ENCODE results near the gene NUDC. TPM values are rescaled to one million over a fixed set of nuclear protein-coding genes. Genes with fewer than 3 reads are reported as not detected.

NUDC gene
- total and polyA plus RNA-seq, 5 donors from 2014 or later = 41.2 to 93.4 (median 82.0) TPM

GRCh38 chr1:26956321-26956720 is 34.8 kb downstream of the NUDC start:
- H3K27me3 Mint-ChIP-seq = peaks cover 35% of the 10 kb centered on the region
- no peak for DNase-seq
- Histone ChIP-seq H3K4me1 (ENCODE audit: control insufficient read depth, insufficient read depth, low read length, poor library complexity, severe bottlenecking) (peaks cover 13% of the 10 kb centered on the region), H3K9me3 (ENCODE audit: control insufficient read depth in 2 of 2, low read length in 2 of 2) (peaks cover 0 to 3% of the 10 kb centered on the region in 2 experiments), H3K4me3 (ENCODE audit: low read depth, low read length) (no peak overlapping the region), H3K36me3 (ENCODE audit: control insufficient read depth, insufficient read depth, low read length) (no peaks in the 10 kb centered on the region), H3K27ac (ENCODE audit: insufficient read depth, low read length, poor library complexity, severe bottlenecking) (no peak overlapping the region), H3K27me3 (ENCODE audit: control insufficient read depth, insufficient read depth, low read length) (peaks cover 9% of the 10 kb centered on the region)
- H3K9me3 Mint-ChIP-seq = peaks cover 0 to 3% (median 0%) of the 10 kb centered on the region in 7 donors
- no peak overlapping the region for H3K27ac Mint-ChIP-seq
- H3K4me1 Mint-ChIP-seq = peaks cover 0 to 12% (median 4%) of the 10 kb centered on the region in 4 donors
- ATAC-seq (ENCODE audit: low read depth in 2 of 2) = no peak
- H3K4me3 Mint-ChIP-seq = no peak overlapping the region
- H3K36me3 Mint-ChIP-seq = peaks cover 17% of the 10 kb centered on the region

GRCh38 chr1:26957306-26957705 is 35.8 kb downstream of the NUDC start:
- Mint-ChIP-seq H3K4me3 (peak overlapping the region in 1 of 4 donors; percentile 75), H3K27me3 (peaks cover 44% of the 10 kb centered on the region), H3K27ac (no peak overlapping the region), H3K4me1 (peaks cover 0 to 12% (median 4%) of the 10 kb centered on the region in 4 donors), H3K36me3 (peaks cover 11% of the 10 kb centered on the region), H3K9me3 (peaks cover 0 to 3% (median 0%) of the 10 kb centered on the region in 7 donors)
- peaks cover 15% of the 10 kb centered on the region for H3K27me3 ChIP-seq (ENCODE audit: control insufficient read depth, insufficient read depth, low read length)
- ATAC-seq (ENCODE audit: low read depth in 2 of 2) (no peak), DNase-seq (no peak)
- no peak overlapping the region for H3K4me3 ChIP-seq (ENCODE audit: low read depth, low read length)
- H3K4me1 ChIP-seq (ENCODE audit: control insufficient read depth, insufficient read depth, low read length, poor library complexity, severe bottlenecking) = peaks cover 13% of the 10 kb centered on the region
- no peak overlapping the region for H3K27ac ChIP-seq (ENCODE audit: insufficient read depth, low read length, poor library complexity, severe bottlenecking)
- H3K36me3 ChIP-seq (ENCODE audit: control insufficient read depth, insufficient read depth, low read length) = no peaks in the 10 kb centered on the region
- H3K9me3 ChIP-seq (ENCODE audit: control insufficient read depth in 2 of 2, low read length in 2 of 2) = peaks cover 0 to 3% of the 10 kb centered on the region in 2 experiments

- ATAC-seq (ENCODE audit: low read depth in 2 of 2) (no peak), DNase-seq (no peak)
- Histone ChIP-seq H3K4me1 (ENCODE audit: control insufficient read depth, insufficient read depth, low read length, poor library complexity, severe bottlenecking) (peaks cover 13% of the 10 kb centered on the region), H3K36me3 (ENCODE audit: control insufficient read depth, insufficient read depth, low read length) (no peaks in the 10 kb centered on the region), H3K4me3 (ENCODE audit: low read depth, low read length) (no peak overlapping the region), H3K27ac (ENCODE audit: insufficient read depth, low read length, poor library complexity, severe bottlenecking) (no peak overlapping the region), H3K27me3 (ENCODE audit: control insufficient read depth, insufficient read depth, low read length) (peaks cover 15% of the 10 kb centered on the region), H3K9me3 (ENCODE audit: control insufficient read depth in 2 of 2, low read length in 2 of 2) (peaks cover 0 to 3% of the 10 kb centered on the region in 2 experiments)
- Mint-ChIP-seq H3K4me3 (peak overlapping the region; percentile 10 to 84 (median 58)), H3K4me1 (peaks cover 0 to 12% (median 4%) of the 10 kb centered on the region in 4 donors), H3K27me3 (peaks cover 54% of the 10 kb centered on the region), H3K27ac (no peak overlapping the region), H3K9me3 (peaks cover 0 to 3% (median 0%) of the 10 kb centered on the region in 7 donors), H3K36me3 (peaks cover 6% of the 10 kb centered on the region)
Measured at GRCh38 chr1:26959270-26959669, 37.7 kb downstream of the NUDC start.

GRCh38 chr1:26959722-26960624 is 38.4 kb downstream of the NUDC start, which contains the start of gene KDF1:
Gene KDF1, minus strand, starts transcription at chr1:26960468. Its CDS starts 8,088 bp downstream, at chr1:26952380.
- peak; percentile 86 to 89 for ATAC-seq (ENCODE audit: low read depth in 2 of 2)
- Mint-ChIP-seq H3K27me3 (peaks cover 58% of the 10 kb centered on the region), H3K4me3 (peak within 1 kb of the TSS; percentile 74 to 89 (median 84)), H3K27ac (no peak within 1 kb of the TSS), H3K36me3 (peaks cover 6% of the 10 kb centered on the region), H3K9me3 (peaks cover 0 to 3% (median 0%) of the 10 kb centered on the region in 7 donors), H3K4me1 (peaks cover 0 to 12% (median 4%) of the 10 kb centered on the region in 4 donors)
- peaks cover 15% of the 10 kb centered on the region for H3K27me3 ChIP-seq (ENCODE audit: control insufficient read depth, insufficient read depth, low read length)
- H3K4me1 ChIP-seq (ENCODE audit: control insufficient read depth, insufficient read depth, low read length, poor library complexity, severe bottlenecking) = peaks cover 13% of the 10 kb centered on the region
- peaks cover 0 to 3% of the 10 kb centered on the region in 2 experiments for H3K9me3 ChIP-seq (ENCODE audit: control insufficient read depth in 2 of 2, low read length in 2 of 2)
- DNase-seq = peak; percentile 44 to 60 (median 51)
- no peak within 1 kb of the TSS for H3K27ac ChIP-seq (ENCODE audit: insufficient read depth, low read length, poor library complexity, severe bottlenecking)
- no peaks in the 10 kb centered on the region for H3K36me3 ChIP-seq (ENCODE audit: control insufficient read depth, insufficient read depth, low read length)
- peak within 1 kb of the TSS; percentile 32 for H3K4me3 ChIP-seq (ENCODE audit: low read depth, low read length)

- H3K4me3 ChIP-seq (ENCODE audit: low read depth, low read length) = peak overlapping the region; percentile 32
- peaks cover 13% of the 10 kb centered on the region for H3K4me1 ChIP-seq (ENCODE audit: control insufficient read depth, insufficient read depth, low read length, poor library complexity, severe bottlenecking)
- DNase-seq (no peak), ATAC-seq (ENCODE audit: low read depth in 2 of 2) (no peak)
- peaks cover 0 to 3% of the 10 kb centered on the region in 2 experiments for H3K9me3 ChIP-seq (ENCODE audit: control insufficient read depth in 2 of 2, low read length in 2 of 2)
- Mint-ChIP-seq H3K4me3 (peak overlapping the region; percentile 58 to 89 (median 80)), H3K27me3 (peaks cover 53% of the 10 kb centered on the region), H3K27ac (no peak overlapping the region), H3K9me3 (peaks cover 0 to 3% (median 0%) of the 10 kb centered on the region in 7 donors), H3K4me1 (peaks cover 0 to 12% (median 4%) of the 10 kb centered on the region in 4 donors), H3K36me3 (peaks cover 6% of the 10 kb centered on the region)
- peaks cover 15% of the 10 kb centered on the region for H3K27me3 ChIP-seq (ENCODE audit: control insufficient read depth, insufficient read depth, low read length)
- no peak overlapping the region for H3K27ac ChIP-seq (ENCODE audit: insufficient read depth, low read length, poor library complexity, severe bottlenecking)
- no peaks in the 10 kb centered on the region for H3K36me3 ChIP-seq (ENCODE audit: control insufficient read depth, insufficient read depth, low read length)
Measured at GRCh38 chr1:26960625-26960966, 39.1 kb downstream of the NUDC start.

- H3K27me3 ChIP-seq (ENCODE audit: control insufficient read depth, insufficient read depth, low read length) = peaks cover 15% of the 10 kb centered on the region
- H3K27ac ChIP-seq (ENCODE audit: insufficient read depth, low read length, poor library complexity, severe bottlenecking) = no peak overlapping the region
- Mint-ChIP-seq H3K27ac (no peak overlapping the region), H3K9me3 (no peaks in the 10 kb centered on the region), H3K27me3 (peaks cover 52% of the 10 kb centered on the region), H3K4me3 (peak overlapping the region in 2 of 4 donors; percentile 58 to 85), H3K4me1 (peaks cover 0 to 12% (median 4%) of the 10 kb centered on the region in 4 donors), H3K36me3 (no peaks in the 10 kb centered on the region)
- no peaks in the 10 kb centered on the region for H3K9me3 ChIP-seq (ENCODE audit: control insufficient read depth in 2 of 2, low read length in 2 of 2)
- DNase-seq (no peak), ATAC-seq (ENCODE audit: low read depth in 2 of 2) (no peak)
- no peaks in the 10 kb centered on the region for H3K36me3 ChIP-seq (ENCODE audit: control insufficient read depth, insufficient read depth, low read length)
- peaks cover 13% of the 10 kb centered on the region for H3K4me1 ChIP-seq (ENCODE audit: control insufficient read depth, insufficient read depth, low read length, poor library complexity, severe bottlenecking)
- H3K4me3 ChIP-seq (ENCODE audit: low read depth, low read length) = no peak overlapping the region
Measured at GRCh38 chr1:26961826-26962225, 40.3 kb downstream of the NUDC start.

- H3K27me3 Mint-ChIP-seq = peaks cover 38% of the 10 kb centered on the region
- DNase-seq (no peak), ATAC-seq (ENCODE audit: low read depth in 2 of 2) (no peak)
- H3K4me1 Mint-ChIP-seq = peaks cover 0 to 7% (median 4%) of the 10 kb centered on the region in 4 donors
- no peaks in the 10 kb centered on the region for H3K36me3 Mint-ChIP-seq
- peaks cover 4% of the 10 kb centered on the region for H3K4me1 ChIP-seq (ENCODE audit: control insufficient read depth, insufficient read depth, low read length, poor library complexity, severe bottlenecking)
- peaks cover 9% of the 10 kb centered on the region for H3K27me3 ChIP-seq (ENCODE audit: control insufficient read depth, insufficient read depth, low read length)
- no peaks in the 10 kb centered on the region for H3K9me3 ChIP-seq (ENCODE audit: control insufficient read depth in 2 of 2, low read length in 2 of 2)
- no peaks in the 10 kb centered on the region for H3K9me3 Mint-ChIP-seq
- H3K4me3 ChIP-seq (ENCODE audit: low read depth, low read length) = no peak overlapping the region
- H3K36me3 ChIP-seq (ENCODE audit: control insufficient read depth, insufficient read depth, low read length) = no peaks in the 10 kb centered on the region
- H3K27ac Mint-ChIP-seq = no peak overlapping the region
- no peak overlapping the region for H3K4me3 Mint-ChIP-seq
- H3K27ac ChIP-seq (ENCODE audit: insufficient read depth, low read length, poor library complexity, severe bottlenecking) = no peak overlapping the region
Measured at GRCh38 chr1:26965213-26965612, 43.7 kb downstream of the NUDC start.
